Neuronal stem cell (in vitro differentiated cells): ENCODE measurements around the gene THBD.

Experiments
- DNase-seq: peaks from one replicate; pipeline ENCODE4 v3.0.0-alpha.2; 2013; ENCODE audit warnings: low spot score
- H2AFZ ChIP-seq: one replicate; pipeline ENCODE4 v1.6.1; 2013; ENCODE audit warnings: mild to moderate bottlenecking, low read length, inconsistent platforms
- H2AK5ac ChIP-seq: 2 replicates; pipeline ENCODE4 v1.6.1; 2013; ENCODE audit warnings: low read depth, mild to moderate bottlenecking, inconsistent platforms, low read length, moderate library complexity, mixed read lengths
- H2BK120ac ChIP-seq: 2 replicates; pipeline ENCODE4 v1.6.1; 2013; ENCODE audit warnings: low read depth, mild to moderate bottlenecking, inconsistent platforms, low read length, moderate library complexity, mixed read lengths
- H2BK12ac ChIP-seq: one replicate; pipeline ENCODE4 v1.6.1; 2013; ENCODE audit warnings: low read length, inconsistent platforms
- H2BK15ac ChIP-seq: 2 replicates; pipeline ENCODE4 v1.6.1; 2013; ENCODE audit warnings: mild to moderate bottlenecking, low read length, inconsistent platforms, mixed read lengths
- H2BK5ac ChIP-seq: one replicate; pipeline ENCODE4 v1.6.1; 2013; ENCODE audit warnings: inconsistent platforms, mild to moderate bottlenecking, low read length, moderate library complexity
- H3K14ac ChIP-seq: one replicate; pipeline ENCODE4 v1.6.1; 2013; ENCODE audit warnings: low read length, inconsistent platforms
- H3K18ac ChIP-seq: 2 replicates; pipeline ENCODE4 v1.6.1; 2013; ENCODE audit warnings: low read length, inconsistent platforms
- H3K23ac ChIP-seq: 2 replicates; pipeline ENCODE4 v1.6.1; 2013; ENCODE audit warnings: low read depth, mild to moderate bottlenecking, mixed read lengths, low read length, inconsistent platforms; ENCODE audit not compliant: poor library complexity
- H3K27ac ChIP-seq: replicated peaks from 3 replicates; pipeline ENCODE4 v1.5.1; 2013; ENCODE audit warnings: low read length, inconsistent platforms
- H3K27me3 ChIP-seq, 3 experiments: 2 replicates each; pipeline ENCODE4 v1.6.1; 2013; ENCODE audit warnings: low read length in 3 of 3, mild to moderate bottlenecking in 2 of 3, inconsistent platforms in 1 of 3, low read depth in 1 of 3, mixed read lengths in 1 of 3, moderate library complexity in 1 of 3; ENCODE audit not compliant: control insufficient read depth in 3 of 3, insufficient read depth in 3 of 3
- H3K36me3 ChIP-seq, 2 donors: replicated peaks in 1 of 2; 2 replicates each; pipeline ENCODE4 v1.6.1; 2013; ENCODE audit warnings: low read length in 2 of 2; ENCODE audit not compliant: control insufficient read depth in 2 of 2, insufficient read depth in 2 of 2
- H3K4ac ChIP-seq: 2 replicates; pipeline ENCODE4 v1.6.1; 2013; ENCODE audit warnings: inconsistent platforms, mild to moderate bottlenecking, low read length, moderate library complexity
- H3K4me1 ChIP-seq, 2 donors: 1 replicate in 1 of 2; 2 replicates in 1 of 2; pipeline ENCODE4 v1.6.1; 2013; ENCODE audit warnings: low read length in 2 of 2, low read depth in 1 of 2; ENCODE audit not compliant: control insufficient read depth in 2 of 2, insufficient read depth in 1 of 2
- H3K4me2 ChIP-seq: one replicate; pipeline ENCODE4 v1.6.1; 2013; ENCODE audit warnings: mild to moderate bottlenecking, low read length, inconsistent platforms; ENCODE audit not compliant: insufficient read depth, poor library complexity, severe bottlenecking
- H3K4me3 ChIP-seq, 2 donors: 2 replicates each; pipeline ENCODE4 v1.5.1; 2013; ENCODE audit warnings: low read length in 2 of 2, mild to moderate bottlenecking in 2 of 2, inconsistent platforms in 1 of 2, moderate library complexity in 1 of 2
- H3K79me1 ChIP-seq: one replicate; pipeline ENCODE4 v1.6.1; 2013; ENCODE audit warnings: low read depth, mild to moderate bottlenecking, inconsistent platforms, low read length, moderate library complexity
- H3K9ac ChIP-seq: one replicate; pipeline ENCODE4 v1.6.1; 2013; ENCODE audit warnings: mild to moderate bottlenecking, low read depth, low read length, inconsistent platforms; ENCODE audit not compliant: poor library complexity
- H3K9me3 ChIP-seq, 2 donors: replicated peaks in 1 of 2; 2 replicates each; pipeline versions ENCODE3 to v1.6.1; 2013; ENCODE audit warnings: low read length in 2 of 2, mild to moderate bottlenecking in 2 of 2, inconsistent platforms in 1 of 2, low read depth in 1 of 2, mixed read lengths in 1 of 2, moderate library complexity in 1 of 2; ENCODE audit not compliant: control insufficient read depth in 2 of 2, insufficient read depth in 1 of 2
- H4K8ac ChIP-seq: one replicate; pipeline ENCODE4 v1.6.1; 2013; ENCODE audit warnings: low read depth, mild to moderate bottlenecking, inconsistent platforms, low read length, moderate library complexity
- H4K91ac ChIP-seq: one replicate; pipeline ENCODE4 v1.6.1; 2013; ENCODE audit warnings: low read length, low read depth, mild to moderate bottlenecking, inconsistent platforms; ENCODE audit not compliant: poor library complexity
- WGBS, 2 donors: extraction: QIAGEN DNeasy Blood & Tissue Kit; methylation state at CpG; one replicate each; pipeline ENCODE4 v1.1.7; 2013; ENCODE audit warnings: missing lambda C conversion rate in 2 of 2, mixed read lengths in 1 of 2; ENCODE audit not compliant: insufficient read length in 2 of 2, insufficient replicate concordance in 1 of 2; ENCODE audit errors: extremely low coverage in 2 of 2; 5-methylcytosine and 5-hydroxymethylcytosine counted together

Gene THBD

DNA sequence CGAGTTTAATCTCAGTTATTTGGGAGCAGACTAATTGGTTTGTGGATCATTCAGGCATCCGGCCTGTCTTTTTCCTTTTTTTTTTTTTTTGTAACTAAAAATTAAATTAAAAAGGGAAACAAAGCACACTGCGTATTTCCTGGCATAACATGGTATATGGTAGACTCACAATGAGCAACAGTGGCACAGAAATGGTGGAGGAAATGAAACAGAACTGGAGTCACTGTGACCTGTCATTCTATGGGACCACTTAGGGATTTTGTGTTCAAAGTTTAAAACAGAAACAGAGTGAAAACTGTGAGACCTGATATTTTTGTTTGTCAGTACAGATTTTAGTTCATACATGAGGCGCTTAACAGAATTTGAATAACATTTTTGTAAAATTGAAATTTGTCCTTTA, 41.4 kb upstream of the THBD start:
- no peak overlapping the region for H3K14ac ChIP-seq
- WGBS, 2 donors, result no CpG with 5 or more reads among the region's 4 CpGs
- H3K27me3 ChIP-seq, result no peaks in the 10 kb centered on the region
- H3K4me3 ChIP-seq, result no peak overlapping the region
- no peak overlapping the region for H3K18ac ChIP-seq
- H3K9me3 ChIP-seq, result no peaks in the 10 kb centered on the region
- no peaks in the 10 kb centered on the region for H3K36me3 ChIP-seq
- no peak overlapping the region for H3K4ac ChIP-seq
- H3K23ac ChIP-seq, result no peak overlapping the region
- no peaks in the 10 kb centered on the region for H3K79me1 ChIP-seq
- H2BK5ac ChIP-seq, result no peak overlapping the region
- H3K27ac ChIP-seq, result no peak overlapping the region
- H4K8ac ChIP-seq, result no peak overlapping the region
- no peak for DNase-seq
- no peak overlapping the region for H2AK5ac ChIP-seq
- peaks cover 0 to 3% of the 10 kb centered on the region in 2 donors for H3K4me1 ChIP-seq
- H4K91ac ChIP-seq, result no peak overlapping the region
- no peak overlapping the region for H2BK15ac ChIP-seq
- H3K4me2 ChIP-seq, result no peak overlapping the region
- no peak overlapping the region for H2BK12ac ChIP-seq
- H2BK120ac ChIP-seq, result no peak overlapping the region
- no peak overlapping the region for H3K9ac ChIP-seq
- no peak overlapping the region for H2AFZ ChIP-seq

DNA sequence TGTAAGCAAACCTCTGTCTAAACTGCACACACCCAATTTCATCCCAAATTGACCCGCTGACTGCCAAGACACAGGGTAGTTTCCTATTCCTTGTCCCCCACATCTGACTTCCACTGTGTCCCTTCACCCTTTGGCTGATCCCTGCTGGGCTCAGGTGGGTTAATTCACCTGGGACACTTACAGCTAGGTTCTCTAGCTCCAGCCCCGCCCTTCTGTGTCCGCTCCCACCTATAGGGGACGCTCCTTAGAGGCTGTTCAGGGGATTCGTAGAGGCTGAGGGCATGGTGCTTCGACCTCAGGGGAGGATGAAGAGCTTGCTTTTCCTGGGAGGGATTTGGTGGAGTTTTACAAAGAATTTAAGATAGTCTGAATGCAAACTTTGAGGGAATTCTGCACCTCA, 40.7 kb upstream of the THBD start:
- no peaks in the 10 kb centered on the region for H3K36me3 ChIP-seq
- H3K4me2 ChIP-seq, result no peak overlapping the region
- H3K14ac ChIP-seq, result no peak overlapping the region
- no peak overlapping the region for H3K9ac ChIP-seq
- H3K4me3 ChIP-seq, result no peak overlapping the region
- no peak overlapping the region for H2BK120ac ChIP-seq
- no peak overlapping the region for H2BK5ac ChIP-seq
- no peaks in the 10 kb centered on the region for H3K27me3 ChIP-seq
- no peak overlapping the region for H2AFZ ChIP-seq
- peaks cover 0 to 3% of the 10 kb centered on the region in 2 donors for H3K4me1 ChIP-seq
- H3K79me1 ChIP-seq, result no peaks in the 10 kb centered on the region
- H2AK5ac ChIP-seq, result no peak overlapping the region
- no peak overlapping the region for H4K91ac ChIP-seq
- H2BK15ac ChIP-seq, result no peak overlapping the region
- no peak overlapping the region for H3K23ac ChIP-seq
- H4K8ac ChIP-seq, result no peak overlapping the region
- no peak overlapping the region for H3K27ac ChIP-seq
- no peak overlapping the region for H3K18ac ChIP-seq
- H3K4ac ChIP-seq, result no peak overlapping the region
- H2BK12ac ChIP-seq, result no peak overlapping the region
- DNase-seq, result no peak
- WGBS, 2 donors, result no CpG with 5 or more reads among the region's 6 CpGs
- no peaks in the 10 kb centered on the region for H3K9me3 ChIP-seq

DNA sequence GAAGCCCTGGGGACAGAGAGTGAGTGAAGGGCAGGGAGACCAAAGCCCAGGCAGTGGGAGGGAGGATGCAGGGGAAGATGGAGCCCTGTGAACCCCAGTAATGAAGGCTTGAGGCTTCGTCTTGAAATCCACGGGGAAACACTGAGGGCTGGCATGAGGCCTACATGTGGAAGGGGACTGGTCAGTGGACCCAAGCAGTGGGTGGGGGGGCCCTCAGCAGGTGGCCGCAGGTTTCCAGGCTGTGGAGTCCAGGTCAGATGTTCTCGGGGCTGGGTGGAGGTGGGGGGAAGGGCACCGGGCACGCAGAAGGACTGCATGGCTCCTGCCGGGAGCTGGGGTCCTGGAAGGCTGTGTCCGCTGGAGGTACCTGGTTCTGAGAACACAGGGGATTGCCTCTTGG, 39.4 kb upstream of the THBD start:
- H3K4me1 ChIP-seq, result peaks cover 0 to 3% of the 10 kb centered on the region in 2 donors
- no CpG with 5 or more reads among the region's 8 CpGs for WGBS, 2 donors
- H4K8ac ChIP-seq, result no peak overlapping the region
- no peak for DNase-seq
- no peak overlapping the region for H2BK15ac ChIP-seq
- H3K9ac ChIP-seq, result no peak overlapping the region
- no peak overlapping the region for H3K27ac ChIP-seq
- H2BK12ac ChIP-seq, result no peak overlapping the region
- no peak overlapping the region for H2BK5ac ChIP-seq
- H2AK5ac ChIP-seq, result no peak overlapping the region
- H2BK120ac ChIP-seq, result no peak overlapping the region
- no peaks in the 10 kb centered on the region for H3K9me3 ChIP-seq
- peak overlapping the region; percentile 41 for H3K14ac ChIP-seq
- no peak overlapping the region for H3K18ac ChIP-seq
- no peak overlapping the region for H3K4ac ChIP-seq
- no peaks in the 10 kb centered on the region for H3K27me3 ChIP-seq
- H3K4me3 ChIP-seq, result no peak overlapping the region
- H2AFZ ChIP-seq, result no peak overlapping the region
- H3K79me1 ChIP-seq, result no peaks in the 10 kb centered on the region
- H3K36me3 ChIP-seq, result no peaks in the 10 kb centered on the region
- no peak overlapping the region for H3K23ac ChIP-seq
- H3K4me2 ChIP-seq, result no peak overlapping the region
- no peak overlapping the region for H4K91ac ChIP-seq

DNA sequence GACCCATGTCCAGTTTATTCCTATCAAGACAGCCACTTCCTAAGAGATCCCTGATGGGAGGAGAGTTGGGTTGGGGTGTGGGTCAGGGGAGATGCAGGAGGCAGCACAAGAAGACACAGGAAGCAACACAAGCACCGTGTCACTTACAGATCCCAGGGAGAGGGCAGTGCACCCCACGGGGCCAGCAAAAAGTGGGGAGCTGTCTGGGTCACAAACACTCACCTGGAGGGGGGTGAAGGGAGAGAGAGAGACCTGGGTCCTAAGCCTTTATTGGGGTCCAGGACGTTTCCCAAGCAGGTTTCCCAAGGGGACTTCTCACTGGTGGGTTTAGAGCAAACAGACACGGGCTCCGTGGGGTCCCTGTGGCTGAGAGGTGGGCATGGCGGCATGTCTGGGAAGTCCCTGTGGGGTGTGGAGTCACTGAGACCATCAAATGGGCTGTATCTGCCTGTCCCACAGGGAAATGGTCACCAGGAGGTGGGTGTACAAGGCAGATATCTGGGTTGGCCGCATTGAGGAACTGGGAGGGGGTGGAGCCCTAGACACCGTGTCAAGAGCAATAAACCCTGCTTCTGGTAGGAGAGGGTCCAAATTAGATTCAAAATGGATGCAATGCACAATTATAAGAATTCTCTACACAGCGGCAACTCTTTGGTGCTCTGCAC, 38.2 kb upstream of the THBD start:
- Histone ChIP-seq H2BK15ac (no peak overlapping the region), H3K9me3 (no peaks in the 10 kb centered on the region), H3K36me3 (no peaks in the 10 kb centered on the region), H3K79me1 (no peaks in the 10 kb centered on the region), H2BK12ac (no peak overlapping the region), H3K4me2 (no peak overlapping the region), H3K23ac (no peak overlapping the region), H2BK120ac (no peak overlapping the region), H3K14ac (no peak overlapping the region), H3K9ac (no peak overlapping the region), H3K4me1 (peaks cover 0 to 3% of the 10 kb centered on the region in 2 donors), H2AFZ (no peak overlapping the region), H3K4ac (no peak overlapping the region), H4K91ac (no peak overlapping the region), H3K27ac (no peak overlapping the region), H2AK5ac (peak overlapping the region; percentile 51), H2BK5ac (no peak overlapping the region), H3K18ac (peak overlapping the region; percentile 68), H4K8ac (no peak overlapping the region), H3K27me3 (no peaks in the 10 kb centered on the region), H3K4me3 (no peak overlapping the region)
- DNase-seq, result no peak
- no CpG with 5 or more reads among the region's 9 CpGs for WGBS, 2 donors
